ENCODE measurements around the gene TCEA2. TPM values are rescaled to one million over a fixed set of nuclear protein-coding genes. Genes with fewer than 3 reads are reported as not detected.
A peak's percentile ranks its signal among the peaks of the same experiment; 100 is the strongest.

TCEA2 gene
- total and polyA plus RNA-seq, 2 of the 13 experiments (the other 11 are each of a cell fraction or from before 2014, with no cell fraction given): 28.1 to 33.7 TPM

- peak; percentile 91 for TF ChIP-seq ZNF687 (CRISPR knock-in tag; IDR thresholded peaks at IDR 0.05)
- no peak; the same call in 1 of the 2 replicates for TF ChIP-seq NRL (CRISPR knock-in tag; IDR thresholded peaks at IDR 0.05; ENCODE audit: borderline replicate concordance)
- no peak for TF ChIP-seq ZNF121 (CRISPR knock-in tag; IDR thresholded peaks at IDR 0.05)
- TF ChIP-seq ZNF354B (CRISPR knock-in tag; IDR thresholded peaks at IDR 0.05): peak; percentile 87; the same call in 1 of the 2 replicates
- TF ChIP-seq THAP11 (CRISPR knock-in tag; IDR thresholded peaks at IDR 0.05): peak; percentile 63; the same call in 1 of the 2 replicates
- peak; percentile 42; the same call in 1 of the 2 replicates for TF ChIP-seq MIER3 (CRISPR knock-in tag; IDR thresholded peaks at IDR 0.05; ENCODE audit: borderline replicate concordance)
- peak; percentile 58 for TF ChIP-seq ZNF891 (CRISPR knock-in tag; IDR thresholded peaks at IDR 0.05)
- TF ChIP-seq ATF1 (CRISPR knock-in tag; IDR thresholded peaks at IDR 0.05): no peak
- 0 out of 2 replicates have a peak, but pooled peaks have one; percentile 55 for TF ChIP-seq ZNF335 (CRISPR knock-in tag; IDR thresholded peaks at IDR 0.05)
- peak; percentile 59; the same call in 1 of the 2 replicates for TF ChIP-seq ETV6 (CRISPR knock-in tag; conservative IDR thresholded peaks at IDR 0.05)
- TF ChIP-seq ZNF883 (CRISPR knock-in tag; IDR thresholded peaks at IDR 0.05; ENCODE audit: not compliant biosample characterization): peak; percentile 92
- peak; percentile 37; the same call in 1 of the 2 replicates for TF ChIP-seq HNF1B (CRISPR knock-in tag; IDR thresholded peaks at IDR 0.05)
- peak; percentile 26; the same call in 1 of the 2 replicates for TF ChIP-seq ARHGAP35 (CRISPR knock-in tag; IDR thresholded peaks at IDR 0.05; ENCODE audit: borderline replicate concordance)
- no peak for TF ChIP-seq TOE1 (CRISPR knock-in tag; IDR thresholded peaks at IDR 0.05)
- TF ChIP-seq MTA3 (CRISPR knock-in tag; IDR thresholded peaks at IDR 0.05): no peak
- no peak for TF ChIP-seq ZNF562 (CRISPR knock-in tag; IDR thresholded peaks at IDR 0.05; ENCODE audit: borderline replicate concordance)
- no peak for TF ChIP-seq TCF7 (IDR thresholded peaks at IDR 0.05; ENCODE audit: low read depth)
- peak; percentile 68; the same call in 1 of the 2 replicates for TF ChIP-seq ZNF704 (CRISPR knock-in tag; IDR thresholded peaks at IDR 0.05; ENCODE audit: borderline replicate concordance)
- TF ChIP-seq NFIC (IDR thresholded peaks at IDR 0.05; ENCODE audit: low read length): no peak
- peak; percentile 63 for TF ChIP-seq ZNF607 (CRISPR knock-in tag; IDR thresholded peaks at IDR 0.05; ENCODE audit: borderline replicate concordance)
- TF ChIP-seq HMG20A (CRISPR knock-in tag; IDR thresholded peaks at IDR 0.05; ENCODE audit: borderline replicate concordance): no peak; the same call in 1 of the 2 replicates
- peak; percentile 38 for TF ChIP-seq ZNF296 (CRISPR knock-in tag; conservative IDR thresholded peaks at IDR 0.05)
- 0 out of 2 replicates have a peak, but pooled peaks have one; percentile 19 for TF ChIP-seq IRF2 (CRISPR knock-in tag; IDR thresholded peaks at IDR 0.05)
These were observed 2.3 kb downstream of the TCEA2 start (continued) for GRCh38 chr20:64065062-64065973.
